SK-N-MC (cell line): ENCODE results near the gene CD28.
"Not testable (repeated sequence)": the region's sequence is repeated elsewhere in the genome, so short reads cannot be mapped to it uniquely, and the experiment has no call there.

Experiments used
- DNase-seq: peaks from one replicate; pipeline ENCODE4 v3.0.0-alpha.2; 2011; ENCODE audit warnings: low read depth, low spot score
- H3K27ac ChIP-seq: fragments of 200-600 bp; sonication (generic); 2 replicates; pipeline ENCODE4 v1.5.1; 2016; ENCODE audit warnings: mixed run types
- H3K36me3 ChIP-seq: fragments of 200-600 bp; sonication (generic); 2 replicates; pipeline ENCODE4 v1.6.1; 2017; ENCODE audit warnings: antibody characterized with exemption, low read length, mixed read lengths; ENCODE audit not compliant: insufficient read depth
- H3K4me3 ChIP-seq: fragments of 200-600 bp; sonication (generic); 2 replicates; pipeline ENCODE4 v1.5.1; 2016
- H3K9ac ChIP-seq: fragments of 200-600 bp; sonication (generic); 2 replicates; pipeline ENCODE4 v1.8.0; 2017; ENCODE audit warnings: mixed run types, mixed read lengths; ENCODE audit not compliant: insufficient read length
- H3K9me3 ChIP-seq: fragments of 200-600 bp; sonication (generic); 2 replicates; pipeline ENCODE4 v1.6.1; 2017; ENCODE audit warnings: low read depth, mild to moderate bottlenecking, antibody characterized with exemption, low read length, moderate library complexity, mixed read lengths
- EZH2 ChIP-seq: fragments of 200-600 bp; sonication (generic); IDR thresholded peaks from one replicate; pipeline ENCODE4 v1.6.1; 2017; ENCODE audit warnings: antibody characterized with exemption
- FOXP2 ChIP-seq: optimal IDR thresholded peaks from 2 replicates; pipeline ENCODE3; 2011; ENCODE audit warnings: mild to moderate bottlenecking, moderate library complexity; ENCODE audit not compliant: insufficient read depth; ENCODE audit errors: extremely low read length, control extremely low read depth
- POLR2AphosphoS5 ChIP-seq: IDR thresholded peaks from 2 replicates; pipeline ENCODE4 v1.6.1; 2012; ENCODE audit warnings: mild to moderate bottlenecking, low read depth, low read length, borderline replicate concordance

CD28 gene

DNA sequence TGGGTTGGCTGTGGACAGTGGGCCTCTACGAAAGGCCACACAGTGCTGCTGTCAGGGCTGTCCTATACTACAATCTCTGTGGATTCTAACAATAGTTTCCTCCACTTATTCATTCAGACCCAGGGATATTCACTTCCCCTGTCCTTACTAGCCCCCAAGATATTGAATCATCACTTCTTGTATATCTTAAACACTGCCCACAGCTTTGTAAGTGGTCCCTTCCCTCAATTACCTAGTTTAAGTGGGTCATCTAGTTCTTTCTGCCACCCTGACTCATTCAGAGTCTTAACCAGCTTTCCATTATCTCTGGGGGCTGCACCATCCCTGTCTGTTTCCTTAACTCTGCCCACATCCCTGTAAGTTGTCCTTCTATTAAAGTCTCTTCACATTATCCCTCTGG, 69.2 kb downstream of the CD28 start:
- no peak for DNase-seq
- no peak for TF ChIP-seq FOXP2
- no peak for TF ChIP-seq EZH2
- no peak for TF ChIP-seq POLR2AphosphoS5
- no peaks in the 10 kb centered on the region for H3K36me3 ChIP-seq

DNA sequence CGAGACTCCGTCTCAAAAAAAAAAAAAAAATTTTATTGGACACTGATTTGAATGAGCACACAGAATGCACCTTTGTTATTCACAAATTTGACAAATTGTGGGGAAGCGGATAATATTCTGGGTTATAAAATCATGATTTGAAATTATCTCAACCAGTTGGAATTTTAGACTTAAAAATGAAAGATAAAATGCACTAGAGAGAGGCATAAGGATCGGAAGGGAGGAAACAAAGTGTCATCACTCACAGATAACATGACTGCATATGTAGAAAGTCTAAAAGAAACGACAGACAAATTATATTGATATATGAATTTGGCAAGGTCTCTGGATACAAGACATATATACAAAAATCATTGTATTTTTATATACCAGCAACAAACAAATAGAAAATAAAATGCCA, 70.6 kb downstream of the CD28 start:
- H3K9me3 ChIP-seq = no peaks in the 10 kb centered on the region
- no peak overlapping the region for H3K4me3 ChIP-seq
- no peak overlapping the region for H3K9ac ChIP-seq
- DNase-seq = no peak
- H3K36me3 ChIP-seq = no peaks in the 10 kb centered on the region
- no peak for TF ChIP-seq EZH2
- no peak for TF ChIP-seq POLR2AphosphoS5
- no peak for TF ChIP-seq FOXP2
- H3K27ac ChIP-seq = no peak overlapping the region

More for the DNA sequence above, 69.2 kb downstream of the CD28 start:
- Histone ChIP-seq H3K27ac (no peak overlapping the region), H3K9me3 (no peaks in the 10 kb centered on the region), H3K4me3 (no peak overlapping the region), H3K9ac (no peak overlapping the region)

DNA sequence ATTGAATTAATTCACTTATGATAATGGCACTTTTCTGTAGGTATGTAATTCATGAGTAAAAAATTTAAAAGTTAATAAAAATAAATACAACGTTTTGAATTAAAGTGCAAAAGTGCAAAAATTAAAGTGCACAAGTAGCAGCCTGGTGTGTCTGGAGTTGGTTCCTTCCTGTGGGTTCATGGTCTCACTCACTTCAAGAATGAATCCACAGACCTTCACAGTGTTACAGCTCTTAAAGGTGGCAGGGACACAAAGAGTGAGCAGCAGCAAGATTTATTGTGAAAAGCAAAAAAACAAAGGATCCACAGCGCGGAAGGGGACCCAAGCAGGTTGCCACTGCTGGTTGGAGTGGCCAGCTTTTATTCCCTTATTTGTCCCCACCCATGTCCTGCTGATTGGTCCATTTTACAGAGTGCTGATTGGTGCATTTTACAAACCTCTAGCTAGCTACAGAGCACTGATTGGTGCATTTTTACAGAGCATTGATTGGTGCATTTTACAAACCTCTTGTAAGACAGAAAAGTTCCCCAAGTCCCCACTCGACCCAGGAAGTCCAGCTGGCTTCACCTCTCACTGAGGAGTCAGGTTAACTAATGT, 73.1 kb downstream of the CD28 start:
- H3K9me3 ChIP-seq, DNase-seq, H3K36me3 ChIP-seq, H3K9ac ChIP-seq, H3K27ac ChIP-seq, H3K4me3 ChIP-seq: not testable (repeated sequence)

DNA sequence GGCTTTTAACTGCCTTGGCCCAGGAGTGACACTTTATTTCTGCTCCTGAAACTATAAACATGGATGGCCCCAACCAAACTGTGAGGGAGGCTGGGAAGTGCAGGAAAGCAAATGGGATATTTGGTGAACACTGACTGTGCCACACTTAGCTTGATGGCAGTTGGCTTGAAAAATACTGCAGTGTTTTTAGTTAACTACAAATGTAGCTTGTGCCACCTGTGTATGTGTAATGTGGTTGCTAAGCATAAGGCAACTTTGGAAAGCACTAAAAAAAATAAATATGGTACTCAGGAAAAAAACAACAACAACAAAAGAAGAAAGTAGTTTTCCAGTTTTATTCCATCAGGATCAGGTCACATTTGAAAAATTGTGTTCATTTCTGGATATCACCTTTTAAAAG, 73.8 kb downstream of the CD28 start:
- Histone ChIP-seq H3K9ac (no peak overlapping the region), H3K9me3 (no peaks in the 10 kb centered on the region), H3K36me3 (no peaks in the 10 kb centered on the region), H3K27ac (no peak overlapping the region), H3K4me3 (no peak overlapping the region)
- TF ChIP-seq POLR2AphosphoS5 = no peak
- no peak for TF ChIP-seq EZH2
- no peak for TF ChIP-seq FOXP2
- DNase-seq = no peak

DNA sequence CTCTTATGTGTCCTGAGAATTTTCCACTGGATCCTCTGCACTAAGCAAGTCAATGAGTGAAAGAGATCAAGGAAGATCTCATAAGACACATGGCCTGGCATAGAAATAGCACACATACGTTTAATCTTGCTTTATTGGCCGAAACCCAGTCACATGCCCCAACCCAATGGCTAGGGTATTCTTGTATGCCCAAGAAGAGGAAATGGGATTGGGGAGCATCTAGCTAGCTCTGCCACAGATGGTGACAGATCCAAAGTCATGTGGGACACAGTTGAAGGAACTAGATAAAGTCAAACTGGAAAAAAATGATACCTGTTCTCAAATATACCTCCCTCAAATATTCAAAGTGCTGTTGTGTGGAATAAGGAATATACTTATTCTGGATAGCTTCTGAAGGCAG, 74.7 kb downstream of the CD28 start:
- no peaks in the 10 kb centered on the region for H3K9me3 ChIP-seq
- no peak for TF ChIP-seq POLR2AphosphoS5
- TF ChIP-seq FOXP2 = no peak
- no peak for TF ChIP-seq EZH2
- H3K9ac ChIP-seq = no peak overlapping the region
- no peak overlapping the region for H3K27ac ChIP-seq
- no peak for DNase-seq
- no peaks in the 10 kb centered on the region for H3K36me3 ChIP-seq
- H3K4me3 ChIP-seq = no peak overlapping the region

DNA sequence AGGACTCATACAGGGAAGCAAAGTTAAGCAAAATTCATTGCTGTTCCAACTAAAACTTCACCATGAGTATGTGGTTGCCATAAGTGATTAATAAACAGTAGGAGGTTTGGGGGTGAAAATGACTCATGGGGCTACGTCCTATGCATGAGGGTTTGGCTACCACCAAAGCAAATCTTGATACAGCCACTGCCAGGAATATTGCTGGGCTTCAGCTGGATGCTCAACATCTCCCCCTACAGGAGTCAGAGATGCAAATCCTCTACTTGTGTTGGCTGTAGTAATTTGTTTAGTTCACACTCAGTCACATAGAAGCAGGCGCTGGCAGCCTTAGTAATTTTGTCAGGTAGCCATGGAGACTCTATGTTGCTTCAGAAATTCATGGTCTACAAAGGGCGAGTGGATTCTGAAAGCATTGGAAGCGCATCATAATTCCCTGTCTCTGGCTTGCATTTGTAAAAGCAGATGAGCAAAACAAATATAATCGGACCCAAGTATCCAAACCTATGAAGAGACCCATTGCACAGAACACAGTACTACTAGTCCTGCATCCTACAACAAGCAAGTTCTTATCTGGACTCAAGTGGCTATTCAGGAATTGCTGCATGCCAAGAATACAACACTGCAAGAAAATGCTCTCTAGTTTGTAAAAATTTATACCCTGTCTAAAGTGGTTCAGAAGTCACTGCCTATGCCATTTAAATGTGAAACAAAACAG, 76.0 kb downstream of the CD28 start:
- DNase-seq = no peak
- H3K9ac ChIP-seq = no peak overlapping the region
- TF ChIP-seq EZH2 = no peak
- TF ChIP-seq POLR2AphosphoS5 = no peak
- no peak for TF ChIP-seq FOXP2
- 0 out of 2 replicates have a peak overlapping the region, but pooled peaks have one; percentile 39 for H3K27ac ChIP-seq
- H3K4me3 ChIP-seq = no peak overlapping the region
- no peaks in the 10 kb centered on the region for H3K36me3 ChIP-seq
- H3K9me3 ChIP-seq = no peaks in the 10 kb centered on the region

DNA sequence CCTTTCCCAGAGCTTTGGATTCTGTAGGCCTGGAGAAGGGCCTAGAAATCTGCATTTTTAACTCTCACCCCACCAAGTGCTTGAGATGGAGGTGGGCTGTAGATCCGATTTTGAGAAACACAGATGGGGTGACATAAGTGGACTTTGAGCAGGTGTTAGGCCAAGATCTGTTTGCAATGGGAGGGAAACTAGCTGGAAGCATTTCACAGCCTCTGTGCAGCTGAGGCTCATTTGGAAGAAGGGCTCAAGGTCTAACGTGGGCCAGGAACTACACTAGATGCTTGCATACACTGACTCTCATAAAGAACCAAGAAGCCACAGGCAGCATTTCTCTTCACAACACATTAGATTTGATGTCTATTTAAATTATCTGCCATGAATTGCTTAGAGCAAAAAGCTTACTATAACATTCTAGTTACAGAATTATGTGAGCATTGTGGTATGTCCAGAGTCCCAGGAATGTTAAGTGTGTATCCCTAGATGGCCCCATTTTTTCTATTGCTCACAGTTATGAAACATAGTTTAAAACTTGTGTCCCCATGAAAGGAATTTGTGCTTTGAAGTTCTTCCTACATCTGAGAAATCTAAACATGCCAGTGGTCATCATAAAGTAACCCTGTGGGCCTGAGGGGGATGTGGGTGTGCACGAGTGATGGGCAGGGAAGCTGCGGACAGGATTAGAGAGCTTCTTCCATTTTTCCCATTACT, 77.2 kb downstream of the CD28 start:
- Histone ChIP-seq H3K27ac (peak overlapping the region; percentile 48; the same call in 1 of the 2 replicates), H3K9ac (no peak overlapping the region), H3K36me3 (no peaks in the 10 kb centered on the region), H3K4me3 (no peak overlapping the region), H3K9me3 (no peaks in the 10 kb centered on the region)
- TF ChIP-seq POLR2AphosphoS5 (no peak), EZH2 (no peak), FOXP2 (no peak)
- DNase-seq = no peak

DNA sequence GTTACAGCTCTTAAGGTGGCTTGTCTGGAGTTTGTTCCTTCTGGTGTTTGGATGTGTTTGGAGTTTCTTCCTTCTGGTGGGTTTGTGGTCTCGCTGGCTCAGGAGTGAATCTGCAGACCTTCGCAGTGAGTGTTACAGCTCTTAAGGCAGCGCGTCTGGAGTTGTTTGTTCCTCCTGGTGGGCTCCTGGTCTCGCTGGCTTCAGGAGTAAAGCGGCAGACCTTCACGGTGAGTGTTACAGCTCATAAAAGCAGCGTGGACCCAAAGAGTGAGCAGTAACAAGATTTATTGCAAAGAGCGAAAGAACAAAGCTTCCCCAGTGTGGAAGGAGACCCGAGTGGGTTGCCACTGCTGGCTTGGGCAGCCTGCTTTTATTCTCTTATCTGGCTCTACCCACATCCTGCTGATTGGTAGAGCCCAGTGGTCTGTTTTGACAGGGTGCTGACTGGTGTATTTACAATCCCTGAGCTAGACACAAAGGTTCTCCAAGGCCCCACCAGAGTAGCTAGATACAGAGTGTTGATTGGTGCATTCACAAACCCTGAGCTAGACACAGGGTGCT, 78.4 kb downstream of the CD28 start:
- not testable (repeated sequence) for H3K36me3 ChIP-seq, DNase-seq, H3K9ac ChIP-seq, H3K4me3 ChIP-seq, H3K9me3 ChIP-seq, H3K27ac ChIP-seq

DNA sequence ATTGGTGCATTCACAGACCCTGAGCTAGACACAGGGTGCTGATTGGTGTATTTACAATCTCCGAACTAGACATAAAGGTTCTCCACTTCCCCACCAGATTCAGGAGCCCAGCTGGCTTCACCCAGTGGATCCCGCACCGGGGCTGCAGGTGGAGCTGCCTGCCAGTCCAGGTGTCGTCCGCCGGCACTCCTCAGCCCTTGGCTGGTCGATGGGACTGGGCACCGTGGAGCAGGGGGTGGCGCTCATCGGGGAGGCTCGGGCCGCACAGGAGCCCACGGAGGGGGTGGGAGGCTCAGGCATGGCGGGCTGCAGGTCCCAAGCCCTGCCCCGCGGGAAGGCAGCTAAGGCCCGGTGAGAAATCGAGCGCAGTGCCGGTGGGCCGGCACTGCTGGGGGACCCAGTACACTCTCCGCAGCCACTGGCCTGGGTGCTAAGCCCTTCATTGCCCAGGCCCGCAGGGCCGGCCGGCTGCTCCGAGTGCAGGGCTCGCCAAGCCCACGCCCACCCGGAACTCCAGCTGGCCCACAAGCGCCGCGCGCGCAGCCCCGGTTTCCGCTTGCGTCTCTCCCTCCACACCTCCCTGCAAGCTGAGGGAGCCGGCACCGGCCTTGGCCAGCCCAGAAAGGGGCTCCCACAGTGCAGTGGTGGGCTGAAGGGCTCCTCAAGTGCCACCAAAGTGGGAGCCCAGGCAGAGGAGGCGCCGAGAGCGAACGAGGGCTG, 79.1 kb downstream of the CD28 start:
- not testable (repeated sequence) for H3K36me3 ChIP-seq, H3K9ac ChIP-seq, H3K27ac ChIP-seq, H3K4me3 ChIP-seq, H3K9me3 ChIP-seq, DNase-seq
